SK-N-SH (cell line): ENCODE results near the gene GJB2. TPM values are rescaled to one million over a fixed set of nuclear protein-coding genes. Genes with fewer than 3 reads are reported as not detected.

ENCODE experiments used
- CTCF ChIA-PET: fragments of 300-600, 350-600 bp; formaldehyde crosslinking; extraction: SDS; loops from one replicate; lab custom pipeline; 2021; lab: Yijun Ruan, JAX
- POLR2A ChIA-PET: fragments of 350-600 bp; sonication (Branson Sonifier 250); formaldehyde crosslinking; extraction: SDS; loops from one replicate; lab custom pipeline; 2020; ENCODE audit warnings: antibody characterized with exemption, inconsistent platforms; lab: Yijun Ruan, JAX
- DNase-seq: peaks from one replicate; pipeline ENCODE4 v3.0.0; 2012
- H2AFZ ChIP-seq: fragments of 200-600 bp; sonication (generic); 2 replicates; pipeline ENCODE4 v1.8.1; 2016; ENCODE audit warnings: antibody characterized with exemption, mild to moderate bottlenecking, low read depth
- H3F3A ChIP-seq: fragments of 200-600 bp; sonication (generic); replicated peaks from 2 replicates; pipeline ENCODE3; 2016; ENCODE audit warnings: antibody characterized with exemption, mild to moderate bottlenecking; ENCODE audit not compliant: insufficient read depth
- H3K27ac ChIP-seq, 2 experiments: fragments of 200-500 bp in 1 of 2; fragments of 200-600 bp in 1 of 2; sonication (Bioruptor generic) in 1 of 2; sonication (generic), shearing (Covaris generic) in 1 of 2; 2 replicates each; pipeline versions ENCODE4 v1.5.1 to v1.6.1; 2014 to 2016; ENCODE audit warnings: low read depth in 2 of 2, inconsistent platforms in 1 of 2, low read length in 1 of 2, mild to moderate bottlenecking in 1 of 2, mixed read lengths in 1 of 2
- H3K27me3 ChIP-seq: fragments of 200-600 bp; sonication (generic), shearing (Covaris generic); 2 replicates; pipeline ENCODE4 v1.6.1; 2016; ENCODE audit warnings: mixed run types; ENCODE audit not compliant: insufficient read depth
- H3K36me3 ChIP-seq, 2 experiments: fragments of 200-500 bp in 1 of 2; fragments of 200-600 bp in 1 of 2; sonication (Bioruptor generic) in 1 of 2; sonication (generic) in 1 of 2; replicated peaks in 1 of 2; 2 replicates each; pipeline versions ENCODE3 to v1.5.1; 2014 to 2016; ENCODE audit warnings: low read length in 1 of 2, mild to moderate bottlenecking in 1 of 2; ENCODE audit not compliant: insufficient read depth in 2 of 2, control insufficient read depth in 1 of 2
- H3K4me1 ChIP-seq, 2 experiments: fragments of 200-500 bp in 1 of 2; fragments of 200-600 bp in 1 of 2; sonication (Bioruptor generic) in 1 of 2; sonication (generic), shearing (Covaris generic) in 1 of 2; 2 replicates each; pipeline versions ENCODE4 v1.5.1 to v1.6.1; 2014 to 2016; ENCODE audit warnings: low read depth in 1 of 2, low read length in 1 of 2, mixed run types in 1 of 2; ENCODE audit not compliant: insufficient read depth in 2 of 2, control insufficient read depth in 1 of 2
- H3K4me2 ChIP-seq: fragments of 200-600 bp; sonication (generic), shearing (Covaris generic); 2 replicates; pipeline ENCODE4 v1.6.1; 2017; ENCODE audit warnings: mixed run types
- H3K4me3 ChIP-seq, 2 experiments: fragments of 200-500 bp in 1 of 2; fragments of 200-600 bp in 1 of 2; sonication (Bioruptor generic) in 1 of 2; sonication (generic), shearing (Covaris generic) in 1 of 2; 2 replicates each; pipeline versions ENCODE4 v1.5.1 to v1.8.1; 2014 to 2016; ENCODE audit warnings: low read depth in 2 of 2, inconsistent platforms in 1 of 2, low read length in 1 of 2, mild to moderate bottlenecking in 1 of 2, mixed read lengths in 1 of 2, moderate library complexity in 1 of 2
- H3K79me2 ChIP-seq: fragments of 200-600 bp; sonication (generic); 2 replicates; pipeline ENCODE4 v1.8.1; 2017; ENCODE audit warnings: mild to moderate bottlenecking; ENCODE audit not compliant: insufficient read depth
- H3K9ac ChIP-seq: fragments of 200-600 bp; sonication (generic); 2 replicates; pipeline ENCODE4 v1.6.1; 2017; ENCODE audit warnings: mixed run types
- H3K9me2 ChIP-seq: fragments of 200-600 bp; sonication (generic); 2 replicates; pipeline ENCODE4 v1.6.1; 2017; ENCODE audit warnings: mixed run types
- H3K9me3 ChIP-seq: fragments of 200-600 bp; sonication (generic); 2 replicates; pipeline ENCODE4 v1.6.1; 2017; ENCODE audit warnings: mixed run types, mild to moderate bottlenecking, moderate library complexity
- H4K20me1 ChIP-seq: fragments of 200-600 bp; sonication (generic); 2 replicates; pipeline ENCODE4 v1.6.1; 2017; ENCODE audit warnings: mild to moderate bottlenecking, mixed run types; ENCODE audit not compliant: insufficient read depth
- CHD2 ChIP-seq: fragments of 150-350 bp; IDR thresholded peaks from 2 replicates; pipeline ENCODE4 v1.6.1; 2018; ENCODE audit warnings: low read length; ENCODE audit not compliant: partially characterized antibody
- FOXM1 ChIP-seq: IDR thresholded peaks from 2 replicates; pipeline ENCODE4 v1.4.0; 2012; ENCODE audit warnings: low read depth, mild to moderate bottlenecking
- GABPA ChIP-seq: IDR thresholded peaks from 2 replicates; pipeline ENCODE4 v1.4.0; 2012; ENCODE audit warnings: low read depth, mild to moderate bottlenecking
- GATA2 ChIP-seq: sonication (generic); formaldehyde crosslinking; IDR thresholded peaks from 2 replicates; pipeline ENCODE4 v1.5.0; 2020; ENCODE audit warnings: mild to moderate bottlenecking, missing genetic modification reagents
- MXI1 ChIP-seq: IDR thresholded peaks from 2 replicates; pipeline ENCODE4 v1.6.1; 2012; ENCODE audit warnings: mild to moderate bottlenecking, low read depth, low read length, improper control_type of control experiment
- NFIC ChIP-seq: IDR thresholded peaks from 2 replicates; pipeline ENCODE4 v1.4.0; 2012; ENCODE audit warnings: borderline replicate concordance
- NRF1 ChIP-seq: IDR thresholded peaks from 2 replicates; pipeline ENCODE4 v1.6.1; 2012; ENCODE audit warnings: low read depth, mild to moderate bottlenecking, low read length
- POLR2AphosphoS5 ChIP-seq: IDR thresholded peaks from 2 replicates; pipeline ENCODE4 v1.6.1; 2012; ENCODE audit warnings: low read depth, low read length
- RCOR1 ChIP-seq: fragments of 150-350 bp; IDR thresholded peaks from 2 replicates; pipeline ENCODE4 v1.6.1; 2017; ENCODE audit warnings: antibody characterized with exemption, low read length
- REST ChIP-seq: IDR thresholded peaks from 2 replicates; pipeline ENCODE4 v1.6.1; 2012; ENCODE audit warnings: mild to moderate bottlenecking, low read depth, low read length, moderate library complexity
- RFX5 ChIP-seq: IDR thresholded peaks from 2 replicates; pipeline ENCODE4 v1.6.1; 2012; ENCODE audit warnings: mild to moderate bottlenecking, improper control_type of control experiment, low read length
- SMC3 ChIP-seq: IDR thresholded peaks from 2 replicates; pipeline ENCODE4 v1.6.1; 2012; ENCODE audit warnings: low read depth, low read length, improper control_type of control experiment
- TAF1 ChIP-seq: IDR thresholded peaks from 2 replicates; pipeline ENCODE4 v1.6.1; 2012; ENCODE audit warnings: low read depth, mild to moderate bottlenecking, low read length, moderate library complexity, borderline replicate concordance
- TEAD4 ChIP-seq: IDR thresholded peaks from 2 replicates; pipeline ENCODE4 v1.4.0; 2012; ENCODE audit warnings: mild to moderate bottlenecking, borderline replicate concordance; ENCODE audit not compliant: insufficient read depth
- WGBS: methylation state at CpG from one replicate; pipeline ENCODE4 v1.1.6; 2017; ENCODE audit warnings: low lambda C conversion rate; 5-methylcytosine and 5-hydroxymethylcytosine counted together
- polyA plus RNA-seq, 3 experiments: library from polyadenylated mRNA; depleted of rRNA; stranded (reverse); fragments of >200 nt; gene quantifications; 2 replicates each; pipeline ENCODE4 v1.2.3, GENCODE V29; 2012
- TF ChIP-seq, protein P1 (sequence below): IDR thresholded peaks from 2 replicates; pipeline ENCODE4 v1.4.0; 2012; ENCODE audit warnings: low read depth, borderline replicate concordance
- TF ChIP-seq, protein P2 (sequence below): IDR thresholded peaks from 2 replicates; pipeline ENCODE4 v1.4.0; 2012; ENCODE audit warnings: low read depth
- TF ChIP-seq, protein P3 (sequence below): fragments of 150-350 bp; IDR thresholded peaks from 2 replicates; pipeline ENCODE4 v1.6.1; 2017; ENCODE audit warnings: antibody characterized with exemption, low read length, low read depth, borderline replicate concordance

The GJB2 gene
- polyA plus RNA-seq, 1 of the 3 experiments (the other 2 are of a cell fraction), result not detected

DNA sequence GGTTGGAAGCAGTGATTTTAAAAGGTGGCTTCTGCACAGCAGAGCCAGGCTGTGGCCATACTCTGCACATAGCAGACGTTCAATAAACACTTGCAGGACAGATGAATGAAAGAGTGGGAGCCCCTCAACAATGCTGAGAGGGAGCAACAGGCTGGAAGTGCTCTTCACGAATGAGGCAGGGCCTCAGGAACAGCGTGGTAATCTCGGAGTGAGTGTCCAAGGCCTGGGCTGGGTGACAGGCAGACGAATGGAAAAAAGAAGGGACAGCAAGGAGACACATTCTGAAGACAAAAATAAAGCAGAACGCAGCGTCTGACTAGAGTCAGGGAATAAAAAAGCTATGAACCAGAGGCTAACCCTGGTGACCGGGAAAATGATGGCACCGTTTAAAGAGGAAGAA, 43.0 kb downstream of the GJB2 start:
- Histone ChIP-seq H3F3A (no peaks in the 10 kb centered on the region), H3K4me2 (no peak overlapping the region), H3K9ac (no peak overlapping the region), H3K4me3 (no peak overlapping the region), H3K9me3 (no peaks in the 10 kb centered on the region), H4K20me1 (no peaks in the 10 kb centered on the region), H3K4me1 (no peaks in the 10 kb centered on the region), H3K27ac (no peak overlapping the region), H3K36me3 (no peaks in the 10 kb centered on the region), H2AFZ (no peak overlapping the region), H3K9me2 (no peaks in the 10 kb centered on the region), H3K27me3 (peaks cover 80% of the 10 kb centered on the region), H3K79me2 (no peaks in the 10 kb centered on the region)
- TF ChIP-seq TEAD4 (no peak), CHD2 (no peak), SMC3 (no peak), FOXM1 (no peak)
- DNase-seq, result no peak
- ChIA-PET POLR2A (no interaction called here), CTCF (interaction anchor here (0.7 to 1.2 kb wide), 5 partner anchors 11 to 38 kb away, joined by 3 to 4 read pairs (median 3); partner anchors contain the start of gene GJA3)
- WGBS, result 28% methylated on average over 9 of the region's 9 CpGs

DNA sequence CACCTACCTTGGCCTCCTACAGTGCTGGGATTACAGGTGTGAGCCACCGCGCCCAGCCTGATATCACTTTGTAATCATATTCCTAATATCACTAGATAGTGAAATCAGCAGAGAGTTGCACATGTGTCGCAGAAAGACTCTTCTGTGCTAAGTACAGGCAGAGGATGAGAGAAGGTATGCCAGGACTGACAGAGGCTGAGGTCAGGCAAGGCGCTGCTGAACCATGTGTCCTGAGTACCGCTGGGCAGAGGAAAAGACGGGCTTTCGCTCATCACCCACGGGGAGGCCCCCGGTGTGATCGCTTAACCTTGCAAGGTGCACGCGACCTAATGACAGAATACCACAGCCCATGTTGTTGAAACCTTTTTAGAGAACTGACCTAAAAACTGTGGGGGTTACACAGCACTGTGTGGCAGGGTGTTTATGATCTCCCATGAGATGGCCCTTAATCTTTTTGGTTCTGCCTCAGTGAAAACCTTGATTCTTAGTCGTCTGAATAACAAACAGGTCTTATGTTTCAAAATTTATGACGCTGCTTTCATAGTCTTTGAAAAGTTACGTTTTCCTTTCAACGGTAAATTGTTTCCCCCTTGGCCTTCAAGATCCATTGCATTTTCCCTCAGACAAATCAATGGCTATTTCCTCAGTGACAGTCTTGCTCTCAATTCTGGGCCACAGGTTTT, 44.1 kb downstream of the GJB2 start:
- POLR2A ChIA-PET, result no interaction called here
- DNase-seq, result no peak
- no peaks in the 10 kb centered on the region for H3K4me1 ChIP-seq

More for the DNA sequence above, 44.1 kb downstream of the GJB2 start:
- Histone ChIP-seq H2AFZ (no peak overlapping the region), H3K79me2 (no peaks in the 10 kb centered on the region), H4K20me1 (no peaks in the 10 kb centered on the region), H3K9ac (no peak overlapping the region), H3K9me2 (no peaks in the 10 kb centered on the region), H3K4me3 (no peak overlapping the region), H3F3A (no peaks in the 10 kb centered on the region), H3K9me3 (no peaks in the 10 kb centered on the region), H3K4me2 (no peak overlapping the region), H3K27ac (no peak overlapping the region), H3K36me3 (no peaks in the 10 kb centered on the region), H3K27me3 (peaks cover 86% of the 10 kb centered on the region)
- WGBS, result 38% methylated on average over 13 of the region's 16 CpGs
- CTCF ChIA-PET, result interaction anchor here (0.7 to 1.2 kb wide), 3 partner anchors 15 to 39 kb away, joined by 3 read pairs; no protein-coding TSS in a partner anchor
- TF ChIP-seq NRF1 (no peak), TEAD4 (no peak), RFX5 (no peak), MXI1 (no peak), REST (no peak), NFIC (no peak), GATA2 (CRISPR knock-in tag) (no peak), RCOR1 (no peak), GABPA (no peak), POLR2AphosphoS5 (no peak), TAF1 (no peak)
- TF ChIP-seq, protein P1, sequence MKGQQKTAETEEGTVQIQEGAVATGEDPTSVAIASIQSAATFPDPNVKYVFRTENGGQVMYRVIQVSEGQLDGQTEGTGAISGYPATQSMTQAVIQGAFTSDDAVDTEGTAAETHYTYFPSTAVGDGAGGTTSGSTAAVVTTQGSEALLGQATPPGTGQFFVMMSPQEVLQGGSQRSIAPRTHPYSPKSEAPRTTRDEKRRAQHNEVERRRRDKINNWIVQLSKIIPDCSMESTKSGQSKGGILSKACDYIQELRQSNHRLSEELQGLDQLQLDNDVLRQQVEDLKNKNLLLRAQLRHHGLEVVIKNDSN, result no peak
- TF ChIP-seq, protein P2, sequence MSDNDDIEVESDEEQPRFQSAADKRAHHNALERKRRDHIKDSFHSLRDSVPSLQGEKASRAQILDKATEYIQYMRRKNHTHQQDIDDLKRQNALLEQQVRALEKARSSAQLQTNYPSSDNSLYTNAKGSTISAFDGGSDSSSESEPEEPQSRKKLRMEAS, result no peak
- TF ChIP-seq, protein P3, sequence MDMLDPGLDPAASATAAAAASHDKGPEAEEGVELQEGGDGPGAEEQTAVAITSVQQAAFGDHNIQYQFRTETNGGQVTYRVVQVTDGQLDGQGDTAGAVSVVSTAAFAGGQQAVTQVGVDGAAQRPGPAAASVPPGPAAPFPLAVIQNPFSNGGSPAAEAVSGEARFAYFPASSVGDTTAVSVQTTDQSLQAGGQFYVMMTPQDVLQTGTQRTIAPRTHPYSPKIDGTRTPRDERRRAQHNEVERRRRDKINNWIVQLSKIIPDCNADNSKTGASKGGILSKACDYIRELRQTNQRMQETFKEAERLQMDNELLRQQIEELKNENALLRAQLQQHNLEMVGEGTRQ, result no peak
